Measurements from ENCODE around the gene SLC2A6. TPM values are rescaled to one million over a fixed set of nuclear protein-coding genes. Genes with fewer than 3 reads are reported as not detected.

The SLC2A6 gene
- total RNA-seq, 2 experiments from 2014 or later, result 5.4 to 6.7 TPM

DNA sequence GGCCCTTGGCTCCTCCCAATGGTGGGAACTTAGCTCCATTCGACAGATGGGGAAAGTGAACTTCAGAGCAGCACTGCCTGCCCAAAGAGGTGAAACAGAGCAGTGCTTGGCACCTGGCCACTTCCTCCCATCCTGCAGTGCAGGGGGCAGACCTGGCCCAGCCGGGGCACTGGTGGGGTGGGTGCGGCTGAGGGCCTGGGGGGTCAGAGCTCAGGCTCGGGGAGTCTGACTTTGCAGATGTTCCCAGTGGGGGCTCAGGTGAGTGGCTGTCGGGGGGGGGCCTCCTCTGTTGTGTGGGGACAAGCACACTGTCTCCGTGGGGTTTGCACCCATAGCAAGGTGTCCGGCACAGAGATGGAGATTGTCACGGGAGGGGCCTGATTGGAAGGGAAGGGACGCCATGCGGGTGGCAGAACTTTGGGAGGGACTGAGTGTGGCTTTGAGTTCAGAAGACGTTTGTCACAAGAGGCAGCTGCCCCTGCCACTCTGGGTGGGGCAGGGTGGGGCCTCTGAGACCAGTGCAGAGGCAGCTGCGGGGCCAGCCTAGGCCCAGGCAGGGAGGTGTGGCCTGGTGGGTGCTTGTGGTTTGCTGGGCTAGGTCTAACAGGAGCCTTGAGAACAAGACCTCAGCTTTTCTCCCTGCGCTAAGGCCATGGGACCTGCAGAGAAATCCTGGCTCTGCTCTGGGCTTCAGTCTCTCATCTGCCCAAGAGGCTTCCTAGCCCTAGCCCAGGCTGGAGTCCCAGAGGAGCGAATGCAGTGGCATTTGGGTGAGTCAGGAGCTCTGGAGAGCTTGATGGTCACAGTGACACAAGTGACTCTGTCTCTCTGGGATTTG, 43.4 kb upstream of the SLC2A6 start:
- H3K4me1 Mint-ChIP-seq (ENCODE audit: low read depth), result peaks cover 5% of the 10 kb centered on the region
- no peak overlapping the region for H3K27ac Mint-ChIP-seq
- H3K9me3 Mint-ChIP-seq, result no peaks in the 10 kb centered on the region
- no peak for ATAC-seq
- intact Hi-C loops (cut with micrococcal nuclease), result no loop called here
- no peak for DNase-seq
- POLR2A ChIA-PET, result interaction anchor here (0.6 to 1.2 kb wide), 2 partner anchors 13 to 978 kb away, joined by 3 read pairs; partner anchors contain the start of gene ADAMTSL2
- CTCF ChIA-PET, result no interaction called here
- H3K4me3 Mint-ChIP-seq, result no peak overlapping the region
- TF ChIP-seq, protein P1, sequence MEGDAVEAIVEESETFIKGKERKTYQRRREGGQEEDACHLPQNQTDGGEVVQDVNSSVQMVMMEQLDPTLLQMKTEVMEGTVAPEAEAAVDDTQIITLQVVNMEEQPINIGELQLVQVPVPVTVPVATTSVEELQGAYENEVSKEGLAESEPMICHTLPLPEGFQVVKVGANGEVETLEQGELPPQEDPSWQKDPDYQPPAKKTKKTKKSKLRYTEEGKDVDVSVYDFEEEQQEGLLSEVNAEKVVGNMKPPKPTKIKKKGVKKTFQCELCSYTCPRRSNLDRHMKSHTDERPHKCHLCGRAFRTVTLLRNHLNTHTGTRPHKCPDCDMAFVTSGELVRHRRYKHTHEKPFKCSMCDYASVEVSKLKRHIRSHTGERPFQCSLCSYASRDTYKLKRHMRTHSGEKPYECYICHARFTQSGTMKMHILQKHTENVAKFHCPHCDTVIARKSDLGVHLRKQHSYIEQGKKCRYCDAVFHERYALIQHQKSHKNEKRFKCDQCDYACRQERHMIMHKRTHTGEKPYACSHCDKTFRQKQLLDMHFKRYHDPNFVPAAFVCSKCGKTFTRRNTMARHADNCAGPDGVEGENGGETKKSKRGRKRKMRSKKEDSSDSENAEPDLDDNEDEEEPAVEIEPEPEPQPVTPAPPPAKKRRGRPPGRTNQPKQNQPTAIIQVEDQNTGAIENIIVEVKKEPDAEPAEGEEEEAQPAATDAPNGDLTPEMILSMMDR (IDR thresholded peaks at IDR 0.05), result no peak
- no peaks in the 10 kb centered on the region for H3K36me3 Mint-ChIP-seq (ENCODE audit: low read depth)
- no peaks in the 10 kb centered on the region for H3K27me3 Mint-ChIP-seq

DNA sequence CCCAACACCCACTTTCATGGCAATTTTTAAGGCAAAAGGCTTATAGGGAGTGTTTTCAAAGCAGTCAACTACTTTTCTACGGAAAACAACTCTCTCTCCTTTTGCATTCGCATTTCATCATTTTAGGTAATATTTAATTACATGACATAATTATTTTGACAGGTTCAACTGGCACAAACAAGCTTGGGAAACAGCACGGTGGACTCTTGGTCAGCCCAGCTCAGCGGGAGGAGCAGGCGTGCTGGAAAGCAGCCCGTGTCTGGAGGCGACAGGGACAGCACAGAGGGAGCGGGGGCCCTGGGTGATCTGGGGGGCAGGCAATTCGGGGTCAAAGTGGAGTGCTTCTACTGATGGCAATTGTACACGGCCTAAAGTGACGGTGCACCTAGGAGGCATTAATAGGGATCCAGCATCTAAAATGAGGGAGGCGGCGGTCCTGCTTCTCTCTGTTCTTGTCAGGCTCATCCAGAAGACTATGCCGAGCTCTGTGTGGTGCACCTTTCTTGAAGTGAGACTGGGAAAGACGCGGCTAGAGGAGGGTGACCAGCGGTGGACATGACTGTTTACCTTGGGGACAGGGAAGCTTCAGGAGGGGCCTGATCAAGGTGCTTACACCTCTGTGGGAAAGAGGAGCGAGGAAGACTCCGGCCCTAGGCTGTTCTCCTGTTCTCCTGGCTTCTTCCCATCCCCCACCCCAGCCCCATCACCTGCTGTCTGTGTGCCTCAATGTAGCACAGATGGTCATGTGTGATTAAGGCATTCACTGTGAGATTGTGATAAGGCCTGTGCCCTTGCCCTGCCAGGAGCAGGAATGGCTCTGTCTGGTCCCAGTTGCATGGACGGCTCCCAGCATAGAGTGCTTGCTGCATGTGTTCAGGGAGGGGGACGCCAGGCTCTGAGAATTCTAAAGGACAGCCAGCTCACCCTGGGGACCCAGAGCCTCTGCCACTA, 42.5 kb upstream of the SLC2A6 start:
- peaks cover 1% of the 10 kb centered on the region for H3K4me1 Mint-ChIP-seq (ENCODE audit: low read depth)
- H3K27ac Mint-ChIP-seq, result no peak overlapping the region
- ChIA-PET CTCF (no interaction called here), POLR2A (interaction anchor here (0.6 kb wide), 1 partner anchor 979 kb away, joined by 3 read pairs; no protein-coding TSS in a partner anchor)
- no peaks in the 10 kb centered on the region for H3K27me3 Mint-ChIP-seq
- TF ChIP-seq, protein P1 (IDR thresholded peaks at IDR 0.05), result no peak
- H3K36me3 Mint-ChIP-seq (ENCODE audit: low read depth), result no peaks in the 10 kb centered on the region
- intact Hi-C loops (cut with micrococcal nuclease), result no loop called here
- ATAC-seq (no peak), DNase-seq (no peak)
- H3K4me3 Mint-ChIP-seq, result no peak overlapping the region
- H3K9me3 Mint-ChIP-seq, result no peaks in the 10 kb centered on the region

DNA sequence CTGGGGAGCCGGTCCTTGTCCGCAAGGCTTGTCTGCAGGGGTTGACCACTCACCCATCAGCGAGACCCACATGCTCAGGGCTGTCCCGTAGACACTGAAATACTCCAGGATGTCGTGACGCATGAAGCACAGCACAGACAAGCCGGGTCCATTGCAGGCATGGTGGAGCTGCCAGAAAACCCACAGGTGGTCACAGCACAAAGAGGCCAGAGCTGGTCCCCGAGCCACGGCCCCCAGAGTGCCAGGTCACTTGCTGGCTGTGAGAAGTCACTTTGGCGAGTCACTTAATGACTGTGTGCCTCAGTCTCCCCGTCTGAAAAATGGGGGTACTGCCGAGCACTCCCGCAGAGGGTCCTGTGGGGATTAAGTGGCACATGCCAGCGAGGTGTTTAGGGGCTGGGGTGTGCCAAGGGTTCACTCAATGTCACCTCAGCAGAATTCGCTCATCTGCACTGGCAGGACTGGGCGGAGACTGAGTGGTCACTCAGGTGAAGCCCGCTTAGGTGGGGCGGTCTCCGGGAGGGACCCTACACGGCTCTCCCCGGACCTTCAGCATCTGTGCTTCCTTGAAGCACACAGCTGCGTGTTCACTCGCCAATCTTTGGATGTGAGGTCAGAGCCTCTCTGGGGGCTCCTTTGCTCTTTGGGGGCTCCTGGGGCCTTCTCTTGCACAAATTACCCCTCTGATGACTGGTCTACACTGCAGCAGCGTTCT, 41.4 kb upstream of the SLC2A6 start:
- ChIA-PET POLR2A (interaction anchor here (1.0 kb wide), 1 partner anchor 16 kb away, joined by 3 read pairs; no protein-coding TSS in a partner anchor), CTCF (no interaction called here)
- no peak overlapping the region for H3K4me3 Mint-ChIP-seq
- H3K36me3 Mint-ChIP-seq (ENCODE audit: low read depth), result no peaks in the 10 kb centered on the region
- intact Hi-C loops (cut with micrococcal nuclease), result no loop called here
- no peaks in the 10 kb centered on the region for H3K4me1 Mint-ChIP-seq (ENCODE audit: low read depth)
- H3K27ac Mint-ChIP-seq, result no peak overlapping the region
- TF ChIP-seq, protein P1 (IDR thresholded peaks at IDR 0.05), result no peak
- DNase-seq (no peak), ATAC-seq (no peak)
- H3K9me3 Mint-ChIP-seq, result no peaks in the 10 kb centered on the region
- no peaks in the 10 kb centered on the region for H3K27me3 Mint-ChIP-seq

DNA sequence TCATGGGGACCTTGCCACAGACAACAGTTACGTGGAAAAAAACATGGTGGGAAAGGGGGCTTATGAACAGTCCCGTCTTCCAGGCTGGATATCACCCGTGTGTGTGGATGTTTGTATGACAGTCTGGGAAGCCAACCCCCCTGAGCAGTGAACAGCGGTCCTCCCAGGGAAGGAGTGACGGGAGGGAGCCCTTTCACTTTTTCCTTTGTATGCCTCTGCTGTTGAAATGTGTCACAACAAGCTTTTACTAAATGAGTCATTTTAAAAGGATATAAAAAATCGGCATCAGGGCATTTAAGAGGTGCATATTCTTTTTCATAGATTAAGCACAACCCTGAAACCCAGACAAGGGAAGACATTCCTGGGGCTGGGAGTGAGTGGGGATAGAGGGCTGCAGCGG, 40.8 kb upstream of the SLC2A6 start:
- Mint-ChIP-seq H3K36me3 (ENCODE audit: low read depth) (no peaks in the 10 kb centered on the region), H3K27ac (no peak overlapping the region), H3K27me3 (no peaks in the 10 kb centered on the region), H3K4me3 (no peak overlapping the region), H3K4me1 (ENCODE audit: low read depth) (no peaks in the 10 kb centered on the region), H3K9me3 (no peaks in the 10 kb centered on the region)
- no peak for DNase-seq
- ATAC-seq, result no peak
- TF ChIP-seq, protein P1 (IDR thresholded peaks at IDR 0.05), result no peak
- POLR2A ChIA-PET, result interaction anchor here (1.0 kb wide), 1 partner anchor 17 kb away, joined by 3 read pairs; no protein-coding TSS in a partner anchor
- CTCF ChIA-PET, result no interaction called here
- intact Hi-C loops (cut with micrococcal nuclease), result no loop called here

Measured in activated CD8-positive, alpha-beta T cell treated with anti-CD3 and anti-CD28 coated beads for 36 hours (primary cell).